HPDE6-E6E7 (cell line): ENCODE results near the gene SKAP2.
"Not testable (repeated sequence)": the region's sequence is repeated elsewhere in the genome, so short reads cannot be mapped to it uniquely, and the experiment has no call there.

Source experiments
- DNase-seq: peaks from one replicate; pipeline ENCODE4 v3.0.0; 2011; ENCODE audit warnings: missing footprints; ENCODE audit errors: extremely low spot score

The SKAP2 gene

DNA sequence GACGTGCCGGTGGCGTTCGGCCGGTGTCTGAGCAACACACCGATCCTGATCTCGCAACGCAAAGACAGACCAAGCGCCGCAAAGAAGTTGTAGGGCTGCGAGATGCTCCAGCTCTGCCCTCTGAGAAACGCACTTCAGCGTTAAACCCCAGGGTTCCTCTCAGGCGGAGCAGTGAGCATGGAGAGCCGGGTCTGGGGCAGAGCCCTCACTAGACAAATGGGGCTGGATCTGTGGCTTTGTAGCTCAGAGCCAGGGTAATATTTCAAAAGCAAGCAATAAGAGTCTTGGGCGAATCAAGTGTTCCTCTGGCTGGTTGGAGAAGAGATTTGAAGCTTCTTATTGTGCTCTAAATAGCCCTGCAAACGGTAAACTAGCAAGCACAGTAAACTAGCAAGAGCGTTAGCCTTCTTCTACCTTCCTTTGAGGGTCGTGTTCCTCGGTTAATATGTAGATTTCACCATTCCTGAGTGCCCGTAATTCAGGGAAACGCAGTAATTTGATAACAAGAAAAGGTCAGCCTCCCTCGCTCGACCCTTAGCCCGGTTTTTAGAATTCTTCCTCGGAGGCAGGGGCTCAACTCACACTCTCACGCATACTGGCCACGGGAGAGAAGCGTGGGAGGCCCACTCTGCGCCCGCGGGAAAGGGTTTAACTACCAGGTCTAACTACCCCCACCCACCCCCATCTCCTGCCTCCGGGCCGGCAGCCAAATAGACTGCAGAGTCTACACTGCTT is 6.7 kb downstream of the SKAP2 start:
- DNase-seq: no peak

DNA sequence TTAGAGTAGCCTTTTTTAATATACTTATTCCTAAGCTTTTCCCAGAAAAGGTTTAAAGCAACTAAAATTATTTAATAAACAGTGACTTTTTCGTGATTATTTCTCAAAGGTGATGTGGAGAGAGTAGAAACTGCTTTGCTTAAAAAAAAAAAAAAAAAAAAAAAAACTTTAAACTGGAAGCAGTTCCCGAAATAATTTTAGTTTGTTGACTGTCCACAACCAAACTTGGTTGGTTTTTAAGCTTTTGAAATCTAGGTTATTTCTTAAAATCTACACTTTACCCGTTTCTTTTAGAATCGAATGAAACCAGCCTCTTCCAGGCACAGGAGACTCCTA is 7.3 kb downstream of the SKAP2 start:
- no peak for DNase-seq

DNA sequence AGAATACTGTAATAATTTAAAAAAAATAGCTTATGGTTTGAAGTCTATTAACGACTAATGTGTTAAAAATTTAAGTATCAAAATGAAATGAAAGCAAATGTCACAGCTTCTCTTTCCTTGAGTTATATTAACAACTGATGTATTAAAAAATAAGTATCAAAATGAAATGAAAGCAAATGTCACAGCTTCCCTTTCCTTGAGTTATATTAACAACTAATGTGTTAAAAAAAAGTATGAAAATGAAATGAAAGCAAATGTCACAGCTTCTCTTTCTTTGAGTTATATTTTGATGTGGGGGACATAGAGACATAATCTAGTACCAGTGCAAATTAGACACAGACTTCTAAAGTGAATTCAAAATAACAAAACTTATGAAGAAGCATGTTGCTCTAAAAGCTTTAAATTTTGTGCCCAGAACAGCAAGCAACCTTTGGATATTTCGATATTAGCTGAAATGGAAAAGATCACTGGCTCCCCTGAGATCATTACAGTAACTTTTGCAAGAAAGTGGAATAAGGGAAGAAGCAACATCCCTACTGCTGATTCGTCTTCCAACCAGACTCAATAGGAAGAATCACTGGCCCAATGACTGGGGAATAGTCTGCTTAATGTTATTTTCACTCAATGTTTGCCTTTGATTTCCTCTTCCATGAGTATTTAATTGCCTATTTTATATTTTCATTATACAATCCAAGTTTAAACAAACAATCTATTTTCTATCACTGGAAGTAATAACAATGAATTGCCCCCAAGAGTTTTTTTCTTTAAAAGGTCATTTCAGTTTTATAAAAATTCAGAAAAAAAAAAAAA is 8.0 kb downstream of the SKAP2 start:
- DNase-seq: no peak

DNA sequence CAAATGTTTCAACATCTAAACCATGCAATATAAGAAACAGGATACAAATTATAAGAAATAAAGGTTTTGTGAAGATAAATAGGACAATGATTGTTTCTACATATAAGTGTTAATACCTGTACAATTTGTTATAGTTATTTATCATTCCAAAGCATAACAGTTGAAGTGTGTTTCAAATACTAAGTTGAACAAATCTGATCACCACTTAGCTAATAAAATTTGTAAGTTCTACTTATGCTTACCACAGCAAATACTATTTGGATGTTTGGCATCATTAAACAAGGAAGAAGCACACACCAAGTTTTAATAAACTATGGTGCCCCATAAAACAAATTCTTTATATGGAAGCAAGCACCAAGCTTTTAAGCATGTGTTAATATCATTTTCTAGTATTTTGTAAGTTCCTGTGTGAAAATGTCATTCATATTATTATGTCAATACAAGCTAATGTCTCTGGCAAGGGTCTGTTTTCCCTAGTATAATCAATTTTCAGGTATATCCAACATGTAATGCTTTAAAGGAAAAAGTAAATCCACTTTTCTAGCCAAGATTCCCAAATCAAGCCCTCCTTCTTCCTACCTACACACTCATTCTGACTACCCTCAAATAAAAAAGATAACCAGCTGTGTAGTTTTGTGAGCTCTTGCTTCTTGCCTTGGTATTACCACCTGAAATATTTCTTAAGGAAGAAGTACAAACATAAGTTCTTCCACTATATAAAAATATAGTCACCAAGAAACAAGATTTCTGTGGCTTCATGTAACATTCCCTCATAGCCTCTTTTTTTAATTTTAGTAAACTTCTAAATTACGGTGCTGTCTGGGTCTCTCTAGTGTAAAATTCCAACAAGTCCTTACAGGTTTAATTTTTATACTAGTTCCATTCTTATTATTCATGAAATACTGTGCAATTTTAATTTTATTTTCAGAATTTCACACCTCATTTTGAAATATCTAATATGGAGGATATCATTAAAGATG is 9.2 kb downstream of the SKAP2 start:
- DNase-seq: no peak

DNA sequence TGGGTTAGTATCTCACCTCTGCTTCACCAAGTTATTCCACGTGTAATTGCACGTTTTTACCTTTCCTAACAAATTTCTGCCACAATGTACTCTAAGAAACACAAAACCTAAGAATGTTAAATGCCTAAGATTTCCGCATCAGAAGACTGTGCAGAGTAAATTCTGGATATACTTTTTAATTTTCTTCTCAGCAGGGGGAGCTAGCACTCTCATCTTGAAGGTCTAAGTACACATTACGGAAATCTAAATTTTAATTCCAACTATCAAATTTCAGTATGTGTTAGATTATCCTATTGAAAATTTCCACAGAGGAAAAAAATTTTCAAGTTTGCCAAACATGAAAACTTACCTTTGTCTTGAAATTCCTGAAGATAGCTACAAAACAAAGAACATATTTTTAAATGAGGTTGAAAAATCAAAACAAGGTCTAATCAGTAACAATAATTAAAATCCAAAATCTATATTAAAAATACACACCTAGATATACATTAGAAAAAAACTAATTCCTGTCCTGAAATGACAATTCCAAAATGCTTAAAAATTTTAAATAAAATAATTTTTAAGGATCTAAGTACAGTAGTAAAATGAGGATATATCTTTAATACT is 10.5 kb downstream of the SKAP2 start:
- no peak for DNase-seq

DNA sequence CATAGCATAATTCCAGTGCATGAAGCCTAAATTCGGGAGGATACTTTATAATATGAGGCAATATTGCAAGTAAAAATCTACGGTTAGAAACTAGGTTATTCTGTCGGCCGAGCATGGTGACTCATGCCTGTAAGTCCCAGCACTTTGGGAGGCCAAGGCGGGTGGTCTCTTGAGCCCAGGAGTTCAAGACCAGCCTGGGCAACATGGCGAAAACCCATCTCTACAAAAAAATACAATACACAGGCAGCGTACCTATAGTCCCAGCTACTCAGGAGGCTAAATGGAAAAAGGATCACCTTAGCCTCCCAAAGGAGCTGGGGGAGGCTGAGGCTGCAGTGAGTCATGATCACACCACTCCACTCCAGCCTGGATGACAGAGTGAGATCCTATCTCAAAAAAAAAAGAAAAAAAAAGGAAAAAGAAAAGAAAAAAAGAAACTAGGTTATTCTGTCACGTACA is 14.2 kb downstream of the SKAP2 start:
- DNase-seq: no peak

DNA sequence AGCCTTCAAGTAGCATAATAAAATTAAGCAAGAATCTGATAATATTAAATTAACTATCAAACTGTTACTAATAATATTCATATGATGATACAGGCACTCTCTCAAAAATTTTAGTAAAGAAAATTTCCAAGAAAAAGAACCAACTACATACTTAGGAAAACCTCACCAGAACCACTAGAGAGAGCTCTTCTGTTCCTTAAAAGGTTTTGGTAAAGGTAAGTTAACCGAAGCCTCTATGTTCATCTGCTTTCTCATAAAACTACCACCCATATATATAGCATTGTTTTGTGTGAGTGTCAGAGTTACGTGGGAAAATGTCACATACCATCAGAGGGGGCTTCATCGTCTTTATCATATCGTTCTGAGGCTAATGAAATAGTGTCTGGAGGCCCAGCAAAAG is 20.7 kb downstream of the SKAP2 start:
- no peak for DNase-seq

DNA sequence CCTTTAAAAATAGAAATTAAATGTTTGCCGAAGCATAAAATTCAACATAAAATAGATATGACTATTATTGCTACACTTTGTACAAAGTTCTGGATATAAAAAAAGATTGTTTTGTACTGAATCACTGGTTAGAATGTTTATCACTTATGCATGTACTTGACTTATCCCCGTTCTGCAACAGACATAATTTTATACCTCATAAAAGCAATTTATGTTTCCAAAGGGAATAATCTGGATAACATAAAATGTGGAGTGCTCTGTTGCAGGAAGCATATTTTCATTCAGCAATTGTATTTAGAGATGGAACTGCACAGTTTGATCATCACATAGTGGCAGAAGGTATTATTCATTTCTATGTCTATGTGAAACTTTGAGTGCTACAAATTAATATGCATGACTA is 21.5 kb downstream of the SKAP2 start:
- no peak for DNase-seq

DNA sequence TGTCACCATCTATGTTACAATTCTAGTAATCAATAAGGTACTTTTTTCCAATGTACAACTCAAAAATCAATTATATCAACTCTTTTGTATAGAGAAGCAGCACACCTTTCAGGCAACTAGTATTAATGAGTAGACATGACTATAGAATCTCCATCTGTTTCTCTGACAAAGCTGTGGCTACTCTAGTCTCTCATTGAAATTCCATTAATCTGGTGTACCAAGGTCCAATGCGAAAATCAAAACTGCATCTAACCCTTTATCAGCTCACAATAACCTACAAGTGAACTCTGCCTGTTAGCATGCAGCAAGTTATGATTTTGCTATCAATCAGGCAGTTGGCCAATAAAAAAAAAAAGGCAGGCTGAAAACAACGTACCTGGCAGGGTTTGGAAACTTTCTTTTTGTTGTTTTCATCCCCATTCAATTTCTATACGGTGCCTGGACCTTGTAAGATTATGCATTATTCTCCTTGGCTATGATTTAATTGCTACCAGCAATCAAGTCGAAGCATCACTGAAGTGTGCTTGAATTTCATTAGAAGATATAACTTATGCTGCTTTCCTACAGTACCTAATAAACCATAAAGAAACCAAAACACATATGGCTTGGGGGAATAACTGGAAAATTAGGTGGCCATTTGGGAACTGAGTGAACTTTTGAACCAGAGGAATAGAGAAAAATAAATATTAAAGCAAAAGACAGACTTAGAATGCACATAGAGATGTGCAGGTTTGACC is 23.2 kb downstream of the SKAP2 start:
- no peak for DNase-seq

DNA sequence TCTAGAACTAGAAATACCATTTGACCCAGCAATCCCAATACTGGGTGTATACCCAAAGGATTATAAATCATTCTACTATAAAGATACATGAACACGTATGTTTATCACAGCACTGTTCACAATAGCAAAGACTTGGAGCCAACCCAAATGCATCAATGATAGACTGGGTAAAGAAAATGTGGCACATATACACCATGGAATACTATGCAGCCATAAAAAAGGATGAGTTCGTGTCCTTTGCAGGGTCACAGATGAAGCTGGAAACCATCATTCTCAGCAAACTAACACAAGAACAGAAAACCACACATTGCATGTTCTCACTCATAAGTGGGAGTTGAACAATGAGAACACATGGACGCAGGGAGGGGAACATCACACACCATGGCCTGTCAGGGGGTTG is 27.6 kb downstream of the SKAP2 start:
- DNase-seq: not testable (repeated sequence)

DNA sequence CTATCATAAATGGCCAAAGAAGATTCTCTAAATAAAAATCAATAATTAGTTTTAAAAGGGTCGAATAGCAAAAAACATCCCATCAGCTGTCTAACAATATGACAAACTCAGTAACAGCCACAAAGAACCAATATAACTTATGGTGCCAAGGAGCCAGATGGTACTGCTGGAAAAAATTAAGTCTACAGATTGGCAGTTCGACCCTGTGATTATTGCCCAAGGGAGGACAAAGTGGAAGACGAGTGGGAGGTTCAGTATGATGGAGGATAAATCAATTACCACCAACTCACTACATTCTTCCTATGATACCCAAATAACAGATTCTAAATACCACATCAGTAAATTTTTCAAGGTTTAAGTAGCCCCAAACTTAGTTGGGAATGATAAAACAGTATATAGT is 49.0 kb downstream of the SKAP2 start:
- no peak for DNase-seq

DNA sequence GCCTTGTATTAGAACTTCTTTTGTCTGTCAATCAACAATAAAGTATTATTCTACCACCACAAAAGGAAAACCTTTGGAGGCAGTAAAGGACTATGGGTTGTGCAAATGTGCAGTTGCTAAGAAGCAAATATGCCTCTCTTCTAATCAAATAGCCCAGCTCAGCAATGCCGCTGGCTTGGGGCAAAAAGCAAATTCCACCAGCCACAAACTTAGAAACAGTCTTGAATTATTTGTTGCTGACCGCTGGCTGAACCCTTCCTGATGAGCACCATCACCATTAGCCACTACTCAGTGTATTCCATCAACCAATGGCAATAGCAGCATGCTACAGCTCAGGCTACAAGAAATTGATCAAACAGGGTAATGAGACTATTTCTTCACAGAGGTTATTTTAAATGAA is 51.0 kb downstream of the SKAP2 start:
- no peak for DNase-seq

DNA sequence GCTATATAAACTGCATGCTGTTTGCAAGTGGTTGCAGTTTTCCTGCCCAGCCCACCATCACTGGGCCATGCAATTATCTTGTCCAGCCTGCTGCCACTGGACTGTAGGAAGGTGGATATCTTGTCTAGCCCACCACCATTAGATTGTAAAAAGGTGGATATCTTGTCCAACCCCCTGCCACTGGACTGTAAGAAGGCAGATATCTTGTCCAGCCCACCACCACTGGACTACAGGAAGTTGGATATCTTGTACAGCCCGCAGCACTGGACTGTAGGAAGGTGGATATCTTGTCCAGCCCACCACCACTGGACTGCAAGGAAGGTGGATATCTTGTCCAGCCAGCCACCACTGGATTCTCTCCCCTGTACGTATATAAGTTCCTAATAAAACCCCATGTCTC is 69.8 kb downstream of the SKAP2 start:
- no peak for DNase-seq

DNA sequence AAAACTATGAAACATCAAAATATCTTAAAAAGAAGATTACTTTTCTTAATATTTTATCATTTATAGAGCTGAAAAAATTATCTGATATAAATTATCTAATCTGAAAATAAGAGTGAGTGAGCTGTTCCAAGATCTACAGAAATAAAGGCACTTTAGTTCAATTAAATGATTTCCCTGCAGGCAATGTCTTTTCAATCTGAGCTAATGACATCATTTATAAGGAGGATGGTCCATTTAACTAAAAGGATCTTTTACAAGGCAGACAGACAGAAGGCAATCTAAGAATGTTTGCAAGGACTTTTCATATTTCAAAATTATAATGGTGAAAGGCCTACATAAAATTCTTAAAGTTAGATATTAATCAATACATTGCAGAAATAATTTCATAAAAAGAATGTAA is 71.8 kb downstream of the SKAP2 start:
- DNase-seq: no peak

DNA sequence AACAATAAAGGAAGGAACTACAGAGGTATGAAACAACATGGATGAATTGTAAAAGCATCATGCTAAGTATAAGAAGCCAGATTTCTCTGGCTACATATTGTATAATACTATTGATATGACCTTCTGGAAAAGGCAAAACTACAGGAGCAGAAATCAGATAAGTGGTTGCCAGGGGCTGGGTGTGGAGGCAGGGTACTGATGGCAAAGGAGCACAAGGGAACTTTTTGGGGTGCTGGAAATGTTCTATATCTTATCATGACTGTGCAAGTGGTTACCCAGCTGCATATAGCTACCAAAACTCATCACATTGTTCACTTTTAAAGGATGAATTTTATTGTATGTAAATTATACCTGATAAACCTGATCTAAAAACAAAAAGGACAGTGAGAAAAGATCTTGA is 72.4 kb downstream of the SKAP2 start:
- DNase-seq: no peak

DNA sequence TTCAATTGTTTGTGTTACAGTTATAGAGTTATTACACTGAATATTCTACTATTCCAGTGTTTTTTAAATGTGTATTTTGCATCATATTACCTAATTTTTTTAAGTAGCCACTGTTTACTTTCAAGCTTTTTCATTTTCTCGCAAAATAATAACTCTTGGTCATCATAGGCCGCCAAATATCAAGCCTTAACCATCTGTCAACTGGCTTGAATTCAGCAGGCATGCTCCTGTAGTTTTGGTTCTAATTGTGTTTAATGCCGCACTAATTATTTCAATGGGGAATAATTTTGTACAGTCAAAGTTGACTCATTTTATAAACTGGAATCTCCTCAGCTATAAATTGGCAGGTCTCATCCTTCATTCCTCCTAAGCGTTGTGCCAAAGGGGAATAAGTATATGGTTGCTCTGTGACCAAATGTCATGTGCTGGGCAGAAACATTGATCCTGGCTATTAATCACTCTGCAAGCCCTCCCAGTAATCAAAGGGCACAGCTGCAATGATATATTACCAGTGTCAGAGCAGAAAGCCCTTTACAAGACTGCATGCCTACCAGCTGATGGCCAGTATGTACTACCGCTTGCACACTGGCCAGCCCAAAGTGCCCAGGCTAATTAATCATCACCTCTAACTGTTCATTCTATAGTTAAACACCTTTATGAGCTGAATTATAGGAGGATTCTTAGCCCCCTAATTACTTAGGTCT is 74.8 kb downstream of the SKAP2 start:
- DNase-seq: no peak

DNA sequence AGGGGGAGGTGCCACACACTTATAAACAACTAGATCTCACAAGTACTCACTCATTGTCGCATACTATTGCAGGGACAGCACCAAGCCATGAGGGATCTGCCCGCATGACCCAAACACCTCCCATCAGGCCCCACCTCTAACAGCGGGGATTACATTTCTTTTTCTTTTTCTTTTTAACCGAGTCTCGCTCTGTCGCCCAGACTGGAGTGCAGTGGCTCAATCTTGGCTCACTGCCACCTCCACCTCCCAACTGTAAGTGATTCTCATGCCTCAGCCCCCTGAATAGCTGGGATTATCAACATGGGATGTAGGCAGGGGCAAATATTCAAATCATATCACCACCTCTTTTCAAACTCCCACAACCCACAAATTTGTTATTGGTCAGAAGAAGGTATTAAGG is 76.7 kb downstream of the SKAP2 start:
- DNase-seq: no peak

DNA sequence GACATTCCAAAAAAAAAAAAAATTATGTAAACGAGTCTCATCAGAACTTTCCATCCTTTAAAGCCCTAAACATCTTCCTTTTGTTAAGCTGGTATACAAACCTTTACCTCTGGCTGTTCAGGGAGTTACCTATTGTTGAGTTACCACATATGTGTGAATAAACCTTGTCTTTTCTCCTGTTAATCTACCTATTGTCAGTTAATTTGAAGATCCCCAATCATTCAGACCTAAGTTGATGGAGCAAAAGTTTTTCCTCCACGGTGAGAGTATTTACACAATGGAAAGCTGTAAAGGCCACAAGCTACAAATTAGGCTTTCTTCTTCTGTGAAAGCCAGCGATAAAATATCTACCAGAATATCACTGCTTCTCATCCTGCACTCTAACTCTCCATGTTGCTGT is 80.3 kb downstream of the SKAP2 start:
- no peak for DNase-seq

DNA sequence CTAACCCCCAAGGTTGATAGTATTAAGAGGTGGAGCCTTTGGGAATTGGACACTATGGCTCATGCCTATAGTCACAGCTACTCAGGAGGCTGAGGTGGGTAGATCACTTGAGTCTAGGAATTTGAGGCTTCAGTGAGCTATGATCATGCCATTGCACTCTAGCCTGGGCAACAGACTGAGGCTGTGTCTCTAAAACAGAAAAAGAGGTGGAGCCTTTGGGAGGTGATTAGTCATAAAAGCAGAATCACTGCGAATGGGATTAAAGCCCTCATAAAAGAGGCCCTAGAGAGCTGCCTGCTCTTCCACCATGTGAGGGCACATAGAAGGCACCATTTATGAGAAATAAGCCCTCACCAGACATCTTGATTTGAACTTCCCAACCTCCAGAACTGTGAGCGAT is 81.9 kb downstream of the SKAP2 start:
- DNase-seq: no peak

DNA sequence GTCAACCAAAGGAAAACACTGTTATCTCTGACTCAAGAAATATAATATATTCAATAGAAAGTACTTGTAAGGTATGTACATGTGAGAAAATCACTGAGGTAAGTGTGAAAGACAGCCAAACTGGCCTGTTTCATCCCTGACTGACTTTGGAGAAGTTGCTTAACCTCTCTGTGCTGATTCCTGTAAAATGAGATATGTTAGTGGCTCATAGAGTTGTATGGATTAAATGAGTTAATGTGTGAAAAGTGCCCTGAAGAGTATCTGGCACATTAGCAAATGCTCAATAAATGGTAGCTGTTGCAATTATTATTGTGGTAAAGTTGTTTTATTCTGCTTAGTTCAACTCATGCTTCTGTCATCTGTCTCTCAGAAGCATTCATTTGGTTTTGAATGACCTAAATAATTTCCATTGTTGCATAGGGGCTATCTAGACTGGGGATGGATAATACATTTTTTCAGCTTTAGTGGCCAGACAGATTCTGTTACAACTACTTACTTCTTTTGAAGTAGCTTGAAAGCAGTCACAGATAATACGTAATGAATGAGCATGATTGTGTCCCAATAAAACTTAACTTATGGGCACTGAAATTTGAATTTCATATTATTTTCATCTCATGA is 84.3 kb downstream of the SKAP2 start:
- no peak for DNase-seq
